GM18951 (cell line): ENCODE measurements around the gene CAMK2G.

ENCODE experiments used
- POLR2A ChIP-seq: IDR thresholded peaks from 4 replicates; pipeline ENCODE4 v1.6.1; 2011; ENCODE audit warnings: mild to moderate bottlenecking; ENCODE audit not compliant: insufficient read length, insufficient read depth; ENCODE audit errors: extremely low read depth
- in situ Hi-C: fragments of 300-500 bp; cut with MboI; formaldehyde crosslinking; loops from one replicate; pipeline ENCODE4 v1.12.0; 2022; ENCODE audit warnings: low sequenced_read_pairs, mixed read lengths, inconsistent platforms; ENCODE audit not compliant: unreplicated experiment

Gene CAMK2G

DNA sequence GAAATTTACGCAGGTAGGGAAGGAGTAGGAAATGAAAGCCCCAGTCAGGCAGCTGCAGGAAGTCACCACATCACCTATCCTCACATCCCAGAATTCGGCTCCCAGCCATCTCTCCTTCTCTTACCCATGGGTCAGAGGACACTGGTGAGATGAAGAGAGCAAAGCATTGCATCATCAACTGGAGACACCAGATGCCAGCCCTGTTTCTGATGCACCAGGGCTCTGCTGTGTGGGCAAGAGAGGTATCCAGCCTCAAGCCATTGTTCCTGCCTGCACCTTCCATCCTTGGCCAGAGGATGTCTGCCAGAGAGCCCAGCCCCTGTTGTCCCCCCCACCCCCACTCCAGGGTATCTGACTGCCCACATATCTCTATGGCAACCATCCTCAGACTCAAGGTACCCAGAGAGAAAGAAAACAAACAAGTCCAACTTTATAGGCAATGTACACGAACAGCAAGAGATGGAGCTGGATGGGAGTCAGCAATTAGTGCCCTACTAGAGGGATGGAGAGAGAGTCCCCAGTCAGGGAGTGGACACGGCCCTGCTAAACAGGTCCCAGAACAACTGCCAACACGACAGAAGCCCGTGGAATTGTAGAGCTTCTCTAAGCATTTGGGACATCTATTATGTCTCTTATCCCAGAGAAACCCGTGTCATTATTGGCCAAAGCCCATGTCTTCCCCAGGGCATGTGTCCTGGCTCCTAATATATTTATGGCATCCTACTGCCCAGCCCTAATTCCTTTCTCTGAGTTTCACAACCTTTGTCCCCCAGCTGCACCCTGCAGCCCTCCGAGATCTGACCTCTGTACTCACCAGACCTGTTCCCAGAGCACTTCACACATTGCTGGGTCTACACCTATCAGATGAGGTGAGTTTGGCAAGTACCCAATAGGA is 2.8 kb downstream of the CAMK2G start:
- in situ Hi-C loops: no loop called here
- no peak for TF ChIP-seq POLR2A

- in situ Hi-C loops: no loop called here
- TF ChIP-seq POLR2A: no peak
Measured at GRCh38 chr10:73868655-73869195, 5.6 kb downstream of the CAMK2G start.

DNA sequence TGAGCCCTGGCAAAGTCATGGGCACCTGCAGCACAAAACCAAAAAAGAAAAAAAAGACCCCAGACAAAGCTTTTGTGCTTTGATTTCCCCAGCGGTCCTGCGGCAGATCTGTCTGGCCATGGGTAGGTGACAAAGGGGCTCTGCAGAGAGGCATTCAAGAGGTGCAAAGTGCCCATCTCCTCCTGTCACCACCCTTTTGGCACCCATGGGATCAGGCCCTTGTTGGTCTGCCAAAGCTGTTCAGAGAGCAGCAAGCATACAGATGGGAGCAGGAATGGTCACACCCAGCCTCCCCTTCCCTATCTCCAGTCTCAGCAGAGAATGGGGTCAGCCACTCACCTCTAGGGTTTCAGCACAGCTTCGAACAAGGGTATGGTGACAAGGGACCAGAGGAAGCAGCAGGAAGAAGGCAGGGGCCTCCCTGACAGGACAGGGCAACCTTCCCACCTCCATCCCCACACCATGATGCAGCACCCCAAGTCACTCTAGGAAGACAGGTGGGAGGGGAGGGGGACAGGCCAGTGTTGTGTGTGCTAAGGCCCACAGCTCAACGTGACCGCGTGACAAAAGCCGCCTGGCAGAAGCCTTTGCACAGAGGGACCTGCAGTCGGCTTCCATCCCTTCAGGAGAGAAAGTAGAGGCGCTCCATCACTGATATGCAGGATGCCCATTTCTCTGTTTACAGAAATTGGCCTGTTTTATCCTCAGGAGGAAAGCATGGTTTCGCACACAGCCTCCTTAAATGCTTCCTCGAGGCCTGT is 6.3 kb downstream of the CAMK2G start:
- in situ Hi-C loops: no loop called here
- no peak for TF ChIP-seq POLR2A

DNA sequence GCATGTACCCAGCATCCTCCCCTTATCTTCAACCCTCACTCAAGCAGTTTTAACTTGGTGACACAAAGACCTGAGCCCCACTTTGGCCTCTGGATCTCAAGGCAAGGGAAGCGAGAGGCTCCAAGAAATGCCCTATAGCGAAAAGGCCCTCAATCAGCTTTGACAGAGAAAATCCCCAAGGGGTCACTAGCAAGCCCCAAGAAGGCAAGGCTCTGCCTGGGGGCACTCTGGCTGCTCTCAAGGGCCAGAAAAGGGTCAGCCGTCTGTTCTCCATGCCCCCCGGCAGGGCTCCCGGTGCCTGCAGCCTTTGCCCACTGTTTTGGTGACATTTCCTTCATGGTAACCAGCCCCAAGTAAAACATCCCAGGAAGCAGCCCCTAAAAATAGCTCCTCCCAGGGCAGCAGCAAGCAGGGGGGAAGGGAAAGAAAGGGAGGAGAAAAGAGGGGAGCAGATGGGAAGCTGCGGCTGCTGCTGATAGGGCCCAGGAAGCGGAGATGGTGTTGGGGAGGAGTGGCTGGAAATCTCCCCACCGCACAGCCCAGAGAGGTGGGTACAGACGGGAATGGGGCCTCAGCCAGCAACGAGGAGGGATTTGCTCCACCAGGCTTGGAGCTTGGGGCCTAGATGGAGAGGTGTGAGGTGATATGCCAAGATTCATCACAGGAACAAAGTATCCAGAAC is 7.1 kb downstream of the CAMK2G start:
- in situ Hi-C loops: no loop called here
- no peak for TF ChIP-seq POLR2A

- no peak for TF ChIP-seq POLR2A
- in situ Hi-C loops: no loop called here
Measured at GRCh38 chr10:73866621-73867020, 7.7 kb downstream of the CAMK2G start.

- peak; percentile 45 for TF ChIP-seq POLR2A
- in situ Hi-C loops: no loop called here
Measured at GRCh38 chr10:73865459-73866442, 8.6 kb downstream of the CAMK2G start.

DNA sequence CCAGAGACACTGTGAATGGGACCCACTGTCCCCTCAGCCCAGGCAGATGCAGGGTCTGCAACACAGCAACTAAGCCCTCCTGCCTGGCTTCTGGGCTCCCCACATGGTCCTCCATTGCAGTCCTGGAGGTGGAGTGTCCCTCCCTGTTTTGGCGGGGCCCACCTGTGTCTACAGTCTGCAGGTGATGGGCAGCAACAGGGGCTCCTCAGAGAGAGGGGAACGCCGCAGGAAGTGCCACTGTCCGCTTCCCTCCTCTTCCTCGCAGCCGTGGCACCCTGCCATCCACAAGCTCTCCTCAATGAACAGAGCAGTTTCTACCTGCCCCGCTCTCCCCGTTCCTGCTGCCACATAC is 9.3 kb downstream of the CAMK2G start:
- in situ Hi-C loops: no loop called here
- no peak for TF ChIP-seq POLR2A

DNA sequence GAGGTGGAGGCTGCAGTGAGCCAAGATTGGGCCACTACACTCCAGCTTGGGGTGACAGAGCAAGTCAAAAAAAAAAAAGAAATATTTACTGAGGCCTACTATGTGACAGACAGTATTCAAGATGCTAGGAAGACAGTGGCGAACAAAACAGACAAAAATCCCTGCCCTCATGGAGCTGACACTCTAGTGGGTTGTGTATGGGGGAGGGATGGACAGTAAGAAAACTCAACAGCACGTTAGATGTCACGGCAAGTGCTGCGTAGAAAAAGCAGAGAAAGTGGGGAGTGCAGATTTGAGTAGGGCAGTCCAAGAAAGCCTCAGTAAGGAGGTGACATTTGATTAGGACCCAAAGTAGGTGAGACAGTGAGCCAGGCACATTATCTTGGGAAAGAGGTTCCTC is 10.1 kb downstream of the CAMK2G start:
- in situ Hi-C loops: no loop called here
- TF ChIP-seq POLR2A: no peak

DNA sequence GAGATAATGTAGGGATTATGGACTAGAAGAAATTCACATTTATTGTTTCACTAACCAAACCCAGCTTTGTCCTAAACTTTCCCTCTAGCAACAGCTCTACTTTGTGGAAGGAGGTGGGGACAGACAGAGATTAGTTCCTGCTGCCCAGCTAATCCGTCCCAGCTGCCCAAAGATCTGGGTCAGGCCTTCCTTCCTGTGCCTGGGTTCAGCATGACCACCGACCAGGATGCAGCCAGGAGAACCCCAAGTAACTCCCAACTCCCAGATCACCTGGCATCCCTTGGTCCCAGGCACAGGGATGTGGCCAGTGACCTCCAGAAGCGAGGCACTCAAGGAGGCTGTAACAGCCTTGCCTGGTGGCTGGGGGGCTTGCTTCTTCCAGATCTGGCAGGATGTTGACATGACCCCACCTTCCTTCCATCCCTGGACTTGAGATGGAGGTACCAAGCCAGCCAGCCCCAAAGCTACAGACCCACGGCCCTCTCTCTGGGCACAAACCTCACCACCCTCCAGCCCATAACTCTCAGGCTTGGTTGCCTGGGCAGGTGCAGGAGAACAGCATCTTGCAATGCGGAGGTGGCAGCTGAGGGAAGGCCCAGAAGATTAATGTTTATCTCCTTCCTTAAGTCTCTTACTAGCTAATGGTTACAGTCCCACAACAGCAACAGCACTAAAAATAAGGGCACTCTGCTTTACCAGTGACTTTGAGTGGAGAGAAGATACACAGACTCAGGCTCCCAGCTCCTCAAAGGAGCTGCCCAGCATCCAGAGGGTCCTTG is 11.1 kb downstream of the CAMK2G start:
- in situ Hi-C loops: no loop called here

DNA sequence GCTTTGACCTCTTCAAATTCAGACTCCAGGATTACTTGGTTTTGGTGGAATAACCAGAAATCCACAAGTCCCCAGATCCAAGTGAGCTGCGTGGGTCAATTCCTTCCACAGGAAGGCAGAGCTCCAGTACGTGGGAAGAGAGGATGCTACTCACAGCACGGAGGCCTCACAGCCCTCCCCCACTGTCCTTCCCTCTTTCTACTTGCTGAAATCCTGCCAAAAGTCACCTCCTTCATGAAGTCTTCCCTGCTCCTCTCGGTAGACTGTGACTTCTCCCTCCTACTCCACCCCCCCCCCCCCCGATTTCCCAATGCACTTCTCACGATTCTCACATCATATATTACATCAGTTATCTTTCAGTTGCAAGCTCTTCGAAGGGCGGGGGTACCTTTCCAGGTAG is 12.3 kb downstream of the CAMK2G start:
- in situ Hi-C loops: no loop called here
- no peak for TF ChIP-seq POLR2A

More for the DNA sequence above, 11.1 kb downstream of the CAMK2G start:
- TF ChIP-seq POLR2A: no peak

GRCh38 chr10:73859784-73860491 is 14.4 kb downstream of the CAMK2G start:
- TF ChIP-seq POLR2A: no peak
- in situ Hi-C loops: no loop called here
